Body of pancreas (tissue), 4 donors: Measurements from ENCODE around the gene SMG5.
"Not testable (repeated sequence)": the region's sequence is repeated elsewhere in the genome, so short reads cannot be mapped to it uniquely, and the experiment has no call there.

ENCODE experiments used
- POLR2A ChIP-seq, 3 donors: fragments of 450-650 bp; IDR thresholded peaks; one replicate each; pipeline ENCODE4 v1.6.1; 2016; ENCODE audit warnings: antibody characterized with exemption in 3 of 3, mild to moderate bottlenecking in 2 of 3
- TF ChIP-seq, protein P1 (sequence below), 7 experiments: fragments of 450-650 bp in 4 of 7; fragments of 200-600 bp in 3 of 7; sonication (generic) in 3 of 7; IDR thresholded peaks; one replicate each; pipeline ENCODE4 v1.5.1; 2016 to 2019; ENCODE audit warnings: antibody characterized with exemption in 7 of 7

DNA sequence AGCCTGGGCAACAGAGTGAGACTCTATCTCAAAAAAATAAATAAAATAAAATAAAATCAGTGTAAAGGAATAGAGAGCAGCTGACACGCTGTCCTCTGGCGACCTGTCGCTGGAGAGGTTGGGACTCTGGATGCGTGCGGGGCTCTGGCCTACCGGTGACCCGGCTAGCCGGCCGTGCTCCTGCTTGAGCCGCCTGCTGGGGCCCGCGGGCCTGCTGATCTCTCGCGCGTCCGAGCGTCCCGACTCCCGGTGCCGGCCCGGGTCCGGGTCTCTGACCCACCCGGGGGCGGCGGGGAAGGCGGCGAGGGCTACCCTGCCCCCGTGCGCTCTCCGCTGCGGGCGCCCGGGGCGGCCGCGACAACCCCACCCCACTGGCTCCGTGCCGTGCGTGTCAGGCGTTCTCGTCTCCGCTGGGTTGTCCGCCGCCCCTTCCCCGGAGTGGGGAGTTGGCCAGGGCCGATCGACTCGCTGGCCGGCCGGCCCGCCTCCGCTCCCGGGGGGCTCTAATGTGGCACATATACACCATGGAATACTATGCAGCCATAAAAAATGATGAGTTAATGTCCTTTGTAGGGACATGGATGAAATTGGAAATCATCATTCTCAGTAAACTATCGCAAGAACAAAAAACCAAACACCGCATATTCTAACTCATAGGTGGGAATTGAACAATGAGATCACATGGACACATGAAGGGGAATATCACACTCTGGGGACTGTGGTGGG is 66.1 kb downstream of the SMG5 start:
- TF ChIP-seq, protein P1, sequence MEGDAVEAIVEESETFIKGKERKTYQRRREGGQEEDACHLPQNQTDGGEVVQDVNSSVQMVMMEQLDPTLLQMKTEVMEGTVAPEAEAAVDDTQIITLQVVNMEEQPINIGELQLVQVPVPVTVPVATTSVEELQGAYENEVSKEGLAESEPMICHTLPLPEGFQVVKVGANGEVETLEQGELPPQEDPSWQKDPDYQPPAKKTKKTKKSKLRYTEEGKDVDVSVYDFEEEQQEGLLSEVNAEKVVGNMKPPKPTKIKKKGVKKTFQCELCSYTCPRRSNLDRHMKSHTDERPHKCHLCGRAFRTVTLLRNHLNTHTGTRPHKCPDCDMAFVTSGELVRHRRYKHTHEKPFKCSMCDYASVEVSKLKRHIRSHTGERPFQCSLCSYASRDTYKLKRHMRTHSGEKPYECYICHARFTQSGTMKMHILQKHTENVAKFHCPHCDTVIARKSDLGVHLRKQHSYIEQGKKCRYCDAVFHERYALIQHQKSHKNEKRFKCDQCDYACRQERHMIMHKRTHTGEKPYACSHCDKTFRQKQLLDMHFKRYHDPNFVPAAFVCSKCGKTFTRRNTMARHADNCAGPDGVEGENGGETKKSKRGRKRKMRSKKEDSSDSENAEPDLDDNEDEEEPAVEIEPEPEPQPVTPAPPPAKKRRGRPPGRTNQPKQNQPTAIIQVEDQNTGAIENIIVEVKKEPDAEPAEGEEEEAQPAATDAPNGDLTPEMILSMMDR (IDR thresholded peaks at IDR 0.05), result not testable (repeated sequence)
- not testable (repeated sequence) for TF ChIP-seq POLR2A (IDR thresholded peaks at IDR 0.05)
